Neuronal stem cell (in vitro differentiated cells): ENCODE data around the gene EVA1A.

Experiments used
- DNase-seq: peaks from one replicate; pipeline ENCODE4 v3.0.0-alpha.2; 2013; ENCODE audit warnings: low spot score
- H2AFZ ChIP-seq: one replicate; pipeline ENCODE4 v1.6.1; 2013; ENCODE audit warnings: mild to moderate bottlenecking, low read length, inconsistent platforms
- H2AK5ac ChIP-seq: 2 replicates; pipeline ENCODE4 v1.6.1; 2013; ENCODE audit warnings: low read depth, mild to moderate bottlenecking, inconsistent platforms, low read length, moderate library complexity, mixed read lengths
- H2BK120ac ChIP-seq: 2 replicates; pipeline ENCODE4 v1.6.1; 2013; ENCODE audit warnings: low read depth, mild to moderate bottlenecking, inconsistent platforms, low read length, moderate library complexity, mixed read lengths
- H2BK12ac ChIP-seq: one replicate; pipeline ENCODE4 v1.6.1; 2013; ENCODE audit warnings: low read length, inconsistent platforms
- H2BK15ac ChIP-seq: 2 replicates; pipeline ENCODE4 v1.6.1; 2013; ENCODE audit warnings: mild to moderate bottlenecking, low read length, inconsistent platforms, mixed read lengths
- H2BK5ac ChIP-seq: one replicate; pipeline ENCODE4 v1.6.1; 2013; ENCODE audit warnings: inconsistent platforms, mild to moderate bottlenecking, low read length, moderate library complexity
- H3K14ac ChIP-seq: one replicate; pipeline ENCODE4 v1.6.1; 2013; ENCODE audit warnings: low read length, inconsistent platforms
- H3K18ac ChIP-seq: 2 replicates; pipeline ENCODE4 v1.6.1; 2013; ENCODE audit warnings: low read length, inconsistent platforms
- H3K23ac ChIP-seq: 2 replicates; pipeline ENCODE4 v1.6.1; 2013; ENCODE audit warnings: low read depth, mild to moderate bottlenecking, mixed read lengths, low read length, inconsistent platforms; ENCODE audit not compliant: poor library complexity
- H3K27ac ChIP-seq: replicated peaks from 3 replicates; pipeline ENCODE4 v1.5.1; 2013; ENCODE audit warnings: low read length, inconsistent platforms
- H3K27me3 ChIP-seq, 3 experiments: 2 replicates each; pipeline ENCODE4 v1.6.1; 2013; ENCODE audit warnings: low read length in 3 of 3, mild to moderate bottlenecking in 2 of 3, inconsistent platforms in 1 of 3, low read depth in 1 of 3, mixed read lengths in 1 of 3, moderate library complexity in 1 of 3; ENCODE audit not compliant: control insufficient read depth in 3 of 3, insufficient read depth in 3 of 3
- H3K36me3 ChIP-seq, 2 donors: replicated peaks in 1 of 2; 2 replicates each; pipeline ENCODE4 v1.6.1; 2013; ENCODE audit warnings: low read length in 2 of 2; ENCODE audit not compliant: control insufficient read depth in 2 of 2, insufficient read depth in 2 of 2
- H3K4ac ChIP-seq: 2 replicates; pipeline ENCODE4 v1.6.1; 2013; ENCODE audit warnings: inconsistent platforms, mild to moderate bottlenecking, low read length, moderate library complexity
- H3K4me1 ChIP-seq, 2 donors: 1 replicate in 1 of 2; 2 replicates in 1 of 2; pipeline ENCODE4 v1.6.1; 2013; ENCODE audit warnings: low read length in 2 of 2, low read depth in 1 of 2; ENCODE audit not compliant: control insufficient read depth in 2 of 2, insufficient read depth in 1 of 2
- H3K4me2 ChIP-seq: one replicate; pipeline ENCODE4 v1.6.1; 2013; ENCODE audit warnings: mild to moderate bottlenecking, low read length, inconsistent platforms; ENCODE audit not compliant: insufficient read depth, poor library complexity, severe bottlenecking
- H3K4me3 ChIP-seq, 2 donors: 2 replicates each; pipeline ENCODE4 v1.5.1; 2013; ENCODE audit warnings: low read length in 2 of 2, mild to moderate bottlenecking in 2 of 2, inconsistent platforms in 1 of 2, moderate library complexity in 1 of 2
- H3K79me1 ChIP-seq: one replicate; pipeline ENCODE4 v1.6.1; 2013; ENCODE audit warnings: low read depth, mild to moderate bottlenecking, inconsistent platforms, low read length, moderate library complexity
- H3K9ac ChIP-seq: one replicate; pipeline ENCODE4 v1.6.1; 2013; ENCODE audit warnings: mild to moderate bottlenecking, low read depth, low read length, inconsistent platforms; ENCODE audit not compliant: poor library complexity
- H3K9me3 ChIP-seq, 2 donors: replicated peaks in 1 of 2; 2 replicates each; pipeline versions ENCODE3 to v1.6.1; 2013; ENCODE audit warnings: low read length in 2 of 2, mild to moderate bottlenecking in 2 of 2, inconsistent platforms in 1 of 2, low read depth in 1 of 2, mixed read lengths in 1 of 2, moderate library complexity in 1 of 2; ENCODE audit not compliant: control insufficient read depth in 2 of 2, insufficient read depth in 1 of 2
- H4K8ac ChIP-seq: one replicate; pipeline ENCODE4 v1.6.1; 2013; ENCODE audit warnings: low read depth, mild to moderate bottlenecking, inconsistent platforms, low read length, moderate library complexity
- H4K91ac ChIP-seq: one replicate; pipeline ENCODE4 v1.6.1; 2013; ENCODE audit warnings: low read length, low read depth, mild to moderate bottlenecking, inconsistent platforms; ENCODE audit not compliant: poor library complexity
- WGBS, 2 donors: extraction: QIAGEN DNeasy Blood & Tissue Kit; methylation state at CpG; one replicate each; pipeline ENCODE4 v1.1.7; 2013; ENCODE audit warnings: missing lambda C conversion rate in 2 of 2, mixed read lengths in 1 of 2; ENCODE audit not compliant: insufficient read length in 2 of 2, insufficient replicate concordance in 1 of 2; ENCODE audit errors: extremely low coverage in 2 of 2; 5-methylcytosine and 5-hydroxymethylcytosine counted together

Gene EVA1A

GRCh38 chr2:75556679-75557366 is 3.9 kb downstream of the EVA1A start:
- Histone ChIP-seq H3K9me3 (no peaks in the 10 kb centered on the region), H3K27me3 (peaks cover 0 to 4% (median 0%) of the 10 kb centered on the region in 3 experiments), H3K27ac (no peak overlapping the region), H4K8ac (no peak overlapping the region), H3K14ac (no peak overlapping the region), H2AK5ac (no peak overlapping the region), H3K9ac (no peak overlapping the region), H3K79me1 (no peaks in the 10 kb centered on the region), H3K36me3 (no peaks in the 10 kb centered on the region), H2BK12ac (no peak overlapping the region), H3K4me3 (no peak overlapping the region), H2BK5ac (no peak overlapping the region), H4K91ac (no peak overlapping the region), H2AFZ (no peak overlapping the region), H3K18ac (no peak overlapping the region), H3K4me2 (no peak overlapping the region), H2BK15ac (no peak overlapping the region), H3K4me1 (peaks cover 11 to 14% of the 10 kb centered on the region in 2 donors), H3K4ac (no peak overlapping the region), H3K23ac (no peak overlapping the region), H2BK120ac (no peak overlapping the region)
- DNase-seq: no peak
- WGBS, 2 donors: no CpG with 5 or more reads among the region's 7 CpGs

GRCh38 chr2:75555701-75556100 is 5.0 kb downstream of the EVA1A start:
- no CpG with 5 or more reads among the region's 4 CpGs for WGBS, 2 donors

GRCh38 chr2:75553935-75554531 is 6.7 kb downstream of the EVA1A start:
- H2BK15ac ChIP-seq: no peak overlapping the region
- H2BK12ac ChIP-seq: no peak overlapping the region
- H3K27ac ChIP-seq: no peak overlapping the region
- H3K9me3 ChIP-seq: no peaks in the 10 kb centered on the region
- H3K4me3 ChIP-seq: no peak overlapping the region
- no peak overlapping the region for H4K8ac ChIP-seq
- no peaks in the 10 kb centered on the region for H3K27me3 ChIP-seq
- no peak overlapping the region for H3K18ac ChIP-seq
- H4K91ac ChIP-seq: no peak overlapping the region
- no peak overlapping the region for H3K14ac ChIP-seq
- H3K4me2 ChIP-seq: peak overlapping the region; percentile 15
- no peaks in the 10 kb centered on the region for H3K36me3 ChIP-seq
- H3K9ac ChIP-seq: no peak overlapping the region
- no peak overlapping the region for H2AFZ ChIP-seq
- no peaks in the 10 kb centered on the region for H3K79me1 ChIP-seq
- no CpG with 5 or more reads among the region's 4 CpGs for WGBS, 2 donors
- peaks cover 7% of the 10 kb centered on the region in 2 donors for H3K4me1 ChIP-seq
- H2BK120ac ChIP-seq: no peak overlapping the region
- H2BK5ac ChIP-seq: no peak overlapping the region
- no peak overlapping the region for H3K23ac ChIP-seq
- no peak overlapping the region for H3K4ac ChIP-seq
- no peak for DNase-seq
- H2AK5ac ChIP-seq: no peak overlapping the region

More at GRCh38 chr2:75555701-75556100, 5.0 kb downstream of the EVA1A start:
- H3K79me1 ChIP-seq: no peaks in the 10 kb centered on the region
- no peak overlapping the region for H3K4me2 ChIP-seq
- no peak overlapping the region for H3K4me3 ChIP-seq
- H3K36me3 ChIP-seq: no peaks in the 10 kb centered on the region
- H4K8ac ChIP-seq: no peak overlapping the region
- H2BK12ac ChIP-seq: no peak overlapping the region
- H3K18ac ChIP-seq: no peak overlapping the region
- no peak overlapping the region for H2BK5ac ChIP-seq
- H3K9ac ChIP-seq: no peak overlapping the region
- H3K4me1 ChIP-seq: peaks cover 7 to 9% of the 10 kb centered on the region in 2 donors
- no peak overlapping the region for H3K27ac ChIP-seq
- H2BK120ac ChIP-seq: no peak overlapping the region
- H3K27me3 ChIP-seq: no peaks in the 10 kb centered on the region
- H2AFZ ChIP-seq: no peak overlapping the region
- no peak overlapping the region for H2BK15ac ChIP-seq
- no peak overlapping the region for H4K91ac ChIP-seq
- no peak for DNase-seq
- no peak overlapping the region for H3K23ac ChIP-seq
- H3K9me3 ChIP-seq: no peaks in the 10 kb centered on the region
- H3K14ac ChIP-seq: no peak overlapping the region
- H2AK5ac ChIP-seq: no peak overlapping the region
- H3K4ac ChIP-seq: no peak overlapping the region

GRCh38 chr2:75552222-75552621 is 8.5 kb downstream of the EVA1A start:
- Histone ChIP-seq H3K79me1 (no peaks in the 10 kb centered on the region), H3K4me2 (no peak overlapping the region), H2BK15ac (no peak overlapping the region), H3K27me3 (no peaks in the 10 kb centered on the region), H4K91ac (no peak overlapping the region), H3K27ac (no peak overlapping the region), H2BK120ac (no peak overlapping the region), H3K4me1 (peaks cover 7 to 12% of the 10 kb centered on the region in 2 donors), H3K23ac (no peak overlapping the region), H2AFZ (no peak overlapping the region), H3K36me3 (no peaks in the 10 kb centered on the region), H4K8ac (no peak overlapping the region), H3K4ac (no peak overlapping the region), H3K18ac (no peak overlapping the region), H2BK5ac (no peak overlapping the region), H3K4me3 (no peak overlapping the region), H2AK5ac (no peak overlapping the region), H3K14ac (no peak overlapping the region), H3K9ac (no peak overlapping the region), H2BK12ac (no peak overlapping the region), H3K9me3 (no peaks in the 10 kb centered on the region)
- DNase-seq: no peak
- no CpG with 5 or more reads among the region's 1 CpG for WGBS, 2 donors
